Activated CD4-positive, alpha-beta memory T cell treated with anti-CD3 and anti-CD28 coated beads for 36 hours (primary cell): ENCODE data around the gene SEMA4C. TPM values are rescaled to one million over a fixed set of nuclear protein-coding genes. Genes with fewer than 3 reads are reported as not detected.
A peak's percentile ranks its signal among the peaks of the same experiment; 100 is the strongest.

Experiments used
- CTCF ChIA-PET: fragments of 350-600 bp; sonication (Branson Sonifier 250); formaldehyde crosslinking; loops from one replicate; lab custom pipeline; 2021; ENCODE audit warnings: antibody characterized with exemption, inconsistent platforms; lab: Charles Lee
- POLR2A ChIA-PET: fragments of 350-600 bp; sonication (Branson Sonifier 250); formaldehyde crosslinking; loops from one replicate; lab custom pipeline; 2021; ENCODE audit warnings: antibody characterized with exemption; lab: Charles Lee
- DNase-seq: peaks from one replicate; pipeline ENCODE4 v3.0.0-alpha.2; 2020
- H3K27ac Mint-ChIP-seq: one replicate; pipeline ENCODE4 v1.8.0; 2021; ENCODE audit warnings: mixed read lengths
- H3K27me3 Mint-ChIP-seq: one replicate; pipeline ENCODE4 v1.8.0; 2021; ENCODE audit warnings: mixed read lengths
- H3K36me3 Mint-ChIP-seq: one replicate; pipeline ENCODE4 v1.8.0; 2021; ENCODE audit warnings: mixed read lengths
- H3K4me1 Mint-ChIP-seq: one replicate; pipeline ENCODE4 v1.8.0; 2021; ENCODE audit warnings: low read depth, mixed read lengths
- H3K4me3 Mint-ChIP-seq: one replicate; pipeline ENCODE4 v1.8.0; 2021; ENCODE audit warnings: mild to moderate bottlenecking, mixed read lengths
- H3K9me3 Mint-ChIP-seq: one replicate; pipeline ENCODE4 v1.8.0; 2021; ENCODE audit warnings: mixed read lengths
- intact Hi-C: fragments of 100-400 bp; cut with micrococcal nuclease; formaldehyde crosslinking; loops from one replicate; pipeline ENCODE4 v1.15.1; 2023
- total RNA-seq, 2 experiments: library from RNA; stranded (reverse); gene quantifications; one replicate each; pipeline ENCODE4 v1.2.3, GENCODE V29; 2021

SEMA4C gene
- total RNA-seq, 2 experiments from 2014 or later = 13.9 to 18.8 TPM

- peak overlapping the region; percentile 11 for H3K27ac Mint-ChIP-seq
- ChIA-PET CTCF (interaction anchor here (0.7 to 0.8 kb wide), 2 partner anchors 9 to 48 kb away, joined by 3 read pairs; partner anchors contain the start of gene ANKRD39), POLR2A (no interaction called here)
- intact Hi-C loops = loop anchor here (10.0 kb wide), 1 partner anchor 175 kb away; the partner anchor contains the start of gene KANSL3
- no peaks in the 10 kb centered on the region for H3K9me3 Mint-ChIP-seq
- H3K4me1 Mint-ChIP-seq = peaks cover 23% of the 10 kb centered on the region
- no peak for DNase-seq
- H3K36me3 Mint-ChIP-seq = peaks cover 1% of the 10 kb centered on the region
- no peak overlapping the region for H3K4me3 Mint-ChIP-seq
- no peaks in the 10 kb centered on the region for H3K27me3 Mint-ChIP-seq
These were observed 59.7 kb downstream of the SEMA4C start for GRCh38 chr2:96809951-96810782.

Other genes starting within 250 kb of the SEMA4C start
- 10 to 100 TPM; 33.7 to 39.4 TPM for gene KANSL3, start 231.8 kb downstream of the SEMA4C start, total RNA-seq
- gene FER1L5, start 227.3 kb downstream of the SEMA4C start, total RNA-seq = not detected
- 1 to 10 TPM; 5.7 to 6.1 TPM for gene LMAN2L, start 130.0 kb downstream of the SEMA4C start, total RNA-seq
- 1 to 10 TPM; 7.5 to 8.2 TPM for gene CNNM4, start 109.2 kb downstream of the SEMA4C start, total RNA-seq
- gene CNNM3, start 53.8 kb downstream of the SEMA4C start, total RNA-seq = 10 to 100 TPM; 16.3 to 22.2 TPM
- 1 to 10 TPM; 5.8 to 7.6 TPM for gene ANKRD23, start 26.1 kb downstream of the SEMA4C start, total RNA-seq
- gene ANKRD39, start 12.1 kb downstream of the SEMA4C start, total RNA-seq = 10 to 100 TPM; 29.0 to 35.1 TPM
- under 1 TPM in 1 of 2 experiments, not detected in 1; 0.12 TPM for gene FAM178B, start 116.5 kb upstream of the SEMA4C start, total RNA-seq
- 10 to 100 TPM; 30.2 to 32.5 TPM for gene FAHD2B, start 224.8 kb upstream of the SEMA4C start, total RNA-seq
- 10 to 100 TPM; 22.3 to 25.0 TPM for gene ANKRD36, start 243.1 kb upstream of the SEMA4C start, total RNA-seq